ENCODE results near the gene MYLK3.

MYLK3 gene

GRCh38 chr16:46688101-46688653 lies 60.0 kb downstream of the MYLK3 start:
- ATAC-seq, result no peak
- TF ChIP-seq CSRNP3 (CRISPR knock-in tag; IDR thresholded peaks at IDR 0.05), result no peak
- no peak for TF ChIP-seq POU6F1 (CRISPR knock-in tag; IDR thresholded peaks at IDR 0.05; ENCODE audit: borderline replicate concordance, low read depth)

- ATAC-seq, result no peak
- TF ChIP-seq POU6F1 (CRISPR knock-in tag; IDR thresholded peaks at IDR 0.05; ENCODE audit: borderline replicate concordance, low read depth), result no peak
- TF ChIP-seq RARB (CRISPR knock-in tag; IDR thresholded peaks at IDR 0.05), result no peak
- no peak for TF ChIP-seq SNAI2 (CRISPR knock-in tag; IDR thresholded peaks at IDR 0.05)
- TF ChIP-seq ZNF8 (CRISPR knock-in tag; IDR thresholded peaks at IDR 0.05), result no peak
- TF ChIP-seq CREB5 (CRISPR knock-in tag; IDR thresholded peaks at IDR 0.05; ENCODE audit: low read depth), result no peak
- TF ChIP-seq PATZ1 (CRISPR knock-in tag; IDR thresholded peaks at IDR 0.05; ENCODE audit: borderline replicate concordance), result no peak
- no peak for TF ChIP-seq ARNTL (CRISPR knock-in tag; IDR thresholded peaks at IDR 0.05; ENCODE audit: borderline replicate concordance, low read depth)
- no peak for TF ChIP-seq ZNF565 (CRISPR knock-in tag; conservative IDR thresholded peaks at IDR 0.05; ENCODE audit: low read depth)
- no peak for TF ChIP-seq ZFP3 (CRISPR knock-in tag; IDR thresholded peaks at IDR 0.05)
- no peak for TF ChIP-seq CSDC2 (CRISPR knock-in tag; IDR thresholded peaks at IDR 0.05)
- TF ChIP-seq ESRRG (CRISPR knock-in tag; IDR thresholded peaks at IDR 0.05), result no peak
- no peak for TF ChIP-seq ZFP30 (CRISPR knock-in tag; IDR thresholded peaks at IDR 0.05)
- TF ChIP-seq CSRNP3 (CRISPR knock-in tag; IDR thresholded peaks at IDR 0.05), result no peak
- TF ChIP-seq PPARA (CRISPR knock-in tag; IDR thresholded peaks at IDR 0.05; ENCODE audit: borderline replicate concordance), result no peak
- no peak for TF ChIP-seq TSHZ2 (CRISPR knock-in tag; IDR thresholded peaks at IDR 0.05)
- TF ChIP-seq ZNF70 (CRISPR knock-in tag; IDR thresholded peaks at IDR 0.05), result no peak
- TF ChIP-seq ZC3H10 (CRISPR knock-in tag; IDR thresholded peaks at IDR 0.05), result no peak
- no peak for TF ChIP-seq OSR1 (CRISPR knock-in tag; IDR thresholded peaks at IDR 0.05)
- TF ChIP-seq TCF4 (CRISPR knock-in tag; IDR thresholded peaks at IDR 0.05; ENCODE audit: borderline replicate concordance), result no peak
Measured at GRCh38 chr16:46687486-46687885, 60.7 kb downstream of the MYLK3 start.

Data from SK-N-SH treated with all-trans-retinoic acid at 6 μM for 48 hours (cell line).